HG02642 (cell line): ENCODE results near the gene ZNF438.

Experiments
- ATAC-seq: cut with Tn5 transposase; IDR thresholded peaks from one replicate; pipeline ENCODE4 v1.9.1; 2021; ENCODE audit warnings: mild to moderate bottlenecking; ENCODE audit not compliant: unreplicated experiment, poor library complexity

The ZNF438 gene

DNA sequence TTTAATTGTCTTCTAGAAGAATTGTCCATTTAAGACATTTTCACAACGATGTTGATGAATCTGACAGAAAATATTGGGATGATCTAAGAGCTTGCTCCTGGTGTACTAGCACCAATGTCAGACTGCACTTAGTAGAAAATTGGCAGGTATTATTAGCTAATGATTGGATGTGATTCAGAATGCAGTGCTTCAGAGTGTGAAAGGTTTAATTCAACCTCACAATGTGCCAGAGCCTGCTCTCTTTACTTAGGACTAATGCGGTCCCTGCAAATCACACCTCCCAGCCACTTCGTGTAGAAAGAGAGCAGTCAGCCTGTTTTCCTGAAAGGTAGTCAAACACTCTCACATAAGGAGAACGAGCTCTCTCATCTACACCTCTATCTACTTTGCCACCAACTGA lies 197.5 kb downstream of the ZNF438 start:
- ATAC-seq = no peak

DNA sequence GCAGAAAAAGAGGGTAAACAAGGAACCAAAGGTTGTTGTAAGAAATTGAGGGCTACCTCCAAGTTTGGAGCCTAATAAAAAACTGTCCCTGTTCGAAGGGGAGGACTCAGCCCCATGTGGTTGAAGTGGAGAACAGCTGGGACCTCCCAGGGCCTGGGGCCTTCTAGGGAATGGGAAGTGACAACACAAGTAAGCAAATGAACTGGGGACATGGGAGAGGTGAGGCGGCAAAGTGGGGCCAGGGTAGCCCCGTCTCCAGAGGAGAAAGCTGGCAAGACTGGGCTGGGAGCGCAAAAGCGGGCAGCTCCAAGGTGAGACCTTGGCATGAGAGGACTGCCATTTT lies 198.1 kb downstream of the ZNF438 start:
- no peak for ATAC-seq

DNA sequence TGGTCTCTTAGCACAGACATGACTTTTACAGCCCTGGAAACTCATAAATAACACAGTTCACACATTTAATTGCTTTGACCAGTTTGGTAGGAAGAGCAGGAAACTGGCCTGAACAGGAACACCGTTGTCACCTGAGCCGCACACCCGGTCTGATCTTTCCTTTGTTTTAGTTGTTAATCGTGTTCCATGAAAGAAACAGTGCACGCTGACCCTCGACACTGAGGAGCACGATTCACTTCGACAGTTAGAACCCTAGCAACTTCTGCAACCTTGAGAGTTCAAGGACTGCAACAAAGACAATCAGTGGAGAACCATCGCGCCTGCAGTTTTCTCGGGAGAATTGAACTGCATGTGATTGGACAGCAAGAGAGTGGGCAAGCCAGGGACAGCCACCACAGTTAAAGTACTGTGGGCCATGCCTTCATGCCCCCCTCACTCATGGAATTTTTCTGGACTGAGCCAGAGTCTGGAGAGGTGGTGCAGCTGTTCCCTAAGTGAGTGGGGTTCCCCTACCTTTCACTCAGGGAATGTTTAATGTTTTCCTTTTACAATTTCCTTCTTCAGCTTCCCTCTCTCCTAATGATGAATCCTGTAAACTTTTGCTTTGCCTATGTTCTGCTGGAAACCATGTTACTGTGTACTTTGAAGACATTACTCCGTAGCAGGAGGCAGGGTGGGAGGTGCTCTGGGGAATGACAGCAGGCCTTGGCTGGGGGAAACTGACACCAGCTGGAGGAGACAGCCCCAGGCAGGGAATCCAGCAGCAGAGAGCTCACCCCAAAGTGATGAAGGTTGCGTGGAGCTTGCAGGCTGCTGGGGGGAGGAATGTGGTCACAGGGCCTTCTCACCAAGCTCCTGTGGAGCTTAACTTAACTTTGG lies 198.7 kb downstream of the ZNF438 start:
- ATAC-seq = no peak

DNA sequence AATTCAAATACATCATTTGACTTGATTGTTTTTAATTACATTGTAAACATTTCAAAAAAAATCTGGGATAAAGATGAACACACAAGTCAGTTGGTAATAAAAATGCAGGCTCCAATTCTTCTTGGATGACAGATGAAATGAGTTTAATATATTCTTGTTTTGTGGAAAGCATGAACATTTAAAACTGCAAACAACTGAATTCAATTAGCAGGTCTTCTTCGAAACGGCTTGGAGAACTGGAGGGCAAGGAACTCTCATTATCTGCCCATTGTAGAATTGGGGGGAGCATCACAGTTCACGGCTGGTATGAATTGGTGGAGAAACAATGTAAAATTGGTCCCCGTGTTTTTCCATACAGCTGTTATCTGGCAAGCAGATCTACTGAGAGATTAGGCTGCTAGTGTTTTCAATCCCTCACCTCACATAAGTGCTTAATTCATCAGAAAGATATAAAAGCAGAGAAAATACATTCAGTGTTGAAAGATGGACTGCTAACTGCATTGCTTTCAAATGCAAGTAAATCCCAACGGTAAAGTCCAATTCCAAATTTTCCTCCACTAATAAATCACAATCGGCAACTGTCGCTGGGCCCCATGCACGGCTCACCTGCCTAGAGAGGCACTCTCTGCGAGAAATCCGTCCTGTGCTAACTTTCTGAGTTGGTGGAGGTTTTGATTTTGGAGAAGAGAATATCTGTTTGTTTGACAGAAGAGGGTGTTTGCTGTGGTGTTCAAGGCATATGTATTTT lies 199.5 kb downstream of the ZNF438 start:
- no peak for ATAC-seq

DNA sequence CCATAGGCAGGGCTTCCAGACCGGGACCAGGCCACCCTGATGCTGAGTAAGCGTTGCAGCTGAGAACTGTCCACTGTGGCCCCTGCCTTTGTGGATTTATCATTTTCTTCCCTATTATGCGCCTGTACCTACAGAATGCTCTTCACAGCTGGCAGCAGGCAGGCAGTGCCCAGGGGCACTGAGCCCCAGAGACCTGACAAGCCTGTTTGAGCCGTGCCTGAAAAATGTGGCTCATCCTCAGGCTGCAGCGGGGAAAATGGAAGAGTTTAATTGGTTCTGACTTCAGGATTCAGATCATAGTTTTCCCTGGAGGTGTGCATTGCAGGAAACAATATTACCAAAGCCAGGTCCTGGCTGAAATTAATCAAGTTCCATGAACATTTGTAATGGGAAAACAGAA lies 200.2 kb downstream of the ZNF438 start:
- no peak for ATAC-seq

DNA sequence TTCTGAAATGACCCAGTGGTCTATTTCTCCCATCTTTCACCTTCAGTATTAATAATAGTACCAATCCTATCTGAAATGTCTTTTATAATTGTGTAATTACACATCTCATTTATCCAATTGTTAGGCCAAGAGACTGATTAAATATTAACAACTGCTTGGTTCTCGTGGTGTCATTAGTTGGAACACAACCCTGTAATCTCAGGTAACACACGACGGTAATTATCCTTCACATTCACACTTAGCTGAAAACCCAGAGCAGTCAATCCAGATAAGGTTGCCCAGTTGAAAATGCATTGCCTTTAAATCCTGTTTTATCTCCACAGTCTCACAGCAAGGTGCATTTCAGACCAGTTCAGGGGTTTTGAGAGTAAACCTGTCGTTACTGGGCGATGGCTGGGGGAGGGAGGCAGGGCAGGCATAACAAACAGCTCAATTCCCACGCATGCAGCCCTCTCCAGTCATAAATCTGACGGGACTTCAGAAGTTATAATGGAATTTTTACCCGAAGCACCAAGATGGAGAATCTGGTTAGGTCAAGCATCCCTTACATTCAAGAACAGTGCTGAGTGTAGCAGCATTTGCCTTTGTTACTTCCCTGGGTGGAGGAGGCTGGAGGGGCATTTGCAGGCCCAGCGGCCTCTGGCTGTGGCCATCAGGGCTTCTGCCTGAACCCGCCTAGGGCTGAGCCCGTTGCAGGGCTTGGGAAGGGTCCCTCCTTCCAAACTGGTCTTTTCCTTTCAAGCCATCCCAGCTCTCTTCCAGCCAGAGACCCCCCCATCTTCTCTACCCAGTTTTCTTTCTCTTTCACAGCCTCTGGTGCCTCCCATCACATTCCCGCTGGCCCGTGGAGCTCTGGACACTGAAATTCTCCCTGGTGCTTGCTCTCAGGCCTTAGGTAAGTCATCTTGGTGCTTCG lies 201.1 kb downstream of the ZNF438 start:
- no peak for ATAC-seq

DNA sequence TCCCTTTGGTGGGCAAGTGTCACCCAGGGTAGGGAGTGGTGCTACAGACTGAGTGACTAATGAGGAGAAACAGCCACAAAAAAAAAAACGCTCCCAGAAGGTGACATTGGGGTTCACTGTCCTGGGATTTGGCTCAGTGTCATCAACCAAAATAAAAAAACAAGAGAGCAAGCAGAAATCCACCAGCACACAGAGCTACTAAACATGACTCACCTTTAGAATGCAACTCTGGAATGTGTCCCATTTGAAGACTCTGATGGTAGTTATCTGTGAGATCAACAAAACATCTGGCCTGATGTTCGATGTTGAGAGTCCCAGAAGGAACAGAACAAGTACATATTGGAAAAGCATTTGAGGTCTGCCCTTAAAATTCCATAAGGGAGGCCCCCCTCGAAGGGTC lies 201.8 kb downstream of the ZNF438 start:
- no peak for ATAC-seq

DNA sequence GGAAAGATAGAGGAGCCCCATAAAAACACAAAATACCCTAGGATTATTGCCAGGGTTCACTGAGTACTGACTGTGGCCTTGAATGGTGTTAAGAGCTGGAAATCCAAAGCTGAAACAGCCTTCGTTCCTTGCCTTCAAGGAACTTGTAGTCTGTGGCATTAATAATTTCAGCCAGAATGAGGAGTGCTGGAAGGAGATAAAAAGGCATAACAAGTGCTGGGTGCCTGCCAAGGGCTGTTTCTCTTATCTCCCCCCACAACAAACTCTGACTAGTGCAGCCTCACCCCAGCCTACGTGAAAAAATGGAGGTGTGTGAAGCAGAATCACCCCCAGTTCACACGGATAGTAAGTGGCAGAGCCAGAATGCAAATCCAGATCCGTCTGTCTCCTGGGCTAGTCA lies 203.0 kb downstream of the ZNF438 start:
- ATAC-seq = no peak

DNA sequence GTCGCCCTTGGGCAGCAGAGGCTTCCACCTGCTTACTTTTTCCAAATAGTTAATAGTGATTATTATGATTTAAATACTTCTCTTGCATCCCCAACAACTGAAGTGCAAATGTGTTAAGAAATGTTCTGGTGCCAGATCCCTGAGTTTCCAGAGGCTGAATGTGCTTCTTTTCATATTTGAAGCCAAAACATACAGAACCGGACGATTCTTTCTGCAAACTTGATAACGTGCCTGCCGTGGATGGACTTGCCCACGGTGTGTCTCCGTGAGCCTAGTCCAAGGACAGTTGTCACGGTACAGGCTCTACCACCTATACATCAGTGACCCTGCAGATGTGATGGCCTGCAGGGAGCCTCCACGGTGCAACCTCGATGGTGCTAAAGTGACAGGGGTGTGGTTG lies 203.5 kb downstream of the ZNF438 start:
- no peak for ATAC-seq

DNA sequence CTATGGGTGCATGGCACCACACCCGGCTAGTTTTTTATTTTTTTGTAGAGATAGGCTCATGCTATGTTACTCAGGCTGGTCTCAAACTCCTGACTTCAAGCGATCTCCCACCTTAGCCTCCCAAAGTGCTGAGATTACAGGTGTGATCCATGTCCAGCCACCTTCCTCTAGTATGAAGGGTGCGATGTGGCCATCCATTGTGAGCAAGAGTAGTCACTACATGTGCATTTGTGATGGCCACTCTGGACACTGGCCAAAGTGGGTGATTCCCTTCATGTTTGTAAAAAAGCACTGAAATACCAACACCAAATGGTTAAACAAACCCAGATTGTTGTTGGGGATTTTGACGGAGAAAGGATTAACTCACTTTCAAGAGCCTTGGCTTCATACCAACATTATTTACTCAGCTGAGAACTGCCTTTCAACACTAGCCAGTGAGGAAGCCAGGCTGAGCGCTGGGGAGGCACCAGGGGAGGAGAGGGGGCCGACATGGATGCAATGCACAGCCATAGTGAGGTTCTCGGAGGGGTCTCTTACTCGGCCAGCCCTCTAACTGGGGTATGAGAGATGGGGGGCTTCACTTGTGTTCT lies 204.0 kb downstream of the ZNF438 start:
- no peak for ATAC-seq

DNA sequence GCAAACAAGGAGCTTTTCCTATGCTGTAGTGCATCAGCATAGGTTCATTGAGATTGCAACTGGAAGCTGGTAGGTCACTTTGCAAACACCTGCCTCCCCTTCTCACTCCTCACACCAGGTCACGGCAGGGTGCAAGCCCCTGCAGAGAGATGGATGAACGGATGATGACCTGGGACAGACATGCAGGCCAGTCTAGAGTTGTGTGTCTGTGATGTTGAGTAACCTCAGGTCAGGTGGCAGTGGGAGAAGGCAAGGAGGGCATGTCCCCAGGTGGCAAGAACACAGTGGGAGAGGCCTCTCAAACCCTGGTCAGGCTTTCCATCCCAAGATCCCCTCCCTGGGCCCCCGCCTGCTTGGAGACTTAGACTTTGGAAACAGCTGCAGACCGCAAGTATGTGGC lies 205.0 kb downstream of the ZNF438 start:
- ATAC-seq = no peak

DNA sequence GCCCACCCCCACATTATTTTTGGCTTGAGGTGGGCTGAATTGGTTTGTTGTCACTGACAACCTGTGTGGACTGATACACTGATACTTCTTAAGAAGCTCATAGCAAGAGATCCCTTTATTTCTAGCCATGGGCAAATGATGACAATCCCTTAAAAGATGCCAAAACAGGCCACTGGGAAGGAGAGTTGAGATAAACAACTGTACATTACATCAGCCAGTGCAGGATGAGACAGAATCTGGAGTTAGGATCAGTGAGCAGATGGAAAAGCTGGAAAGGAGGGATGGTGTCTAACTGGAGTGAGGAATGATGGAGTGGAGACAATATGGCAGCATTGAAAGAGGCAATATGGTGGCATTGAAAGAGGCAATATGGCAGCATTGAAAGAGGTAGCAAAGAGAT lies 206.2 kb downstream of the ZNF438 start:
- no peak for ATAC-seq

DNA sequence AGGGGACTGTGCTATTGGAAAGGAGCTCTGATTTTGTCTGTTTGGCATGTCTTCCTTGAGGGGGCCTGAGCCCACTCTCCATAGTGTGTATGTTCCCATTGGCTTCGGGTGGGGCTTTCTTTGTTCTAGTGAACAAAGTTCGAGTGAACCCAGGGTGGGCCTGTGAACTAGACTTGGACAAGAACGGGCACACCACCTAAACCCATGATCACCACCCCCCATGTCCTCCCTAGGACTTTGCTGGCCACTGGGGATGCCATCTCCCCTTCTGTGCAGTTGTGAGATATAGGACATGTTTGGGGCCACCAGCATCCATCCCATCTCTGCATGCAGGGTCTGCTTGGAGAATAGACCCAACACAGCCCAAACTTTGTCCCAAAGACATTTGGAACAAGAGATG lies 206.6 kb downstream of the ZNF438 start:
- no peak for ATAC-seq

DNA sequence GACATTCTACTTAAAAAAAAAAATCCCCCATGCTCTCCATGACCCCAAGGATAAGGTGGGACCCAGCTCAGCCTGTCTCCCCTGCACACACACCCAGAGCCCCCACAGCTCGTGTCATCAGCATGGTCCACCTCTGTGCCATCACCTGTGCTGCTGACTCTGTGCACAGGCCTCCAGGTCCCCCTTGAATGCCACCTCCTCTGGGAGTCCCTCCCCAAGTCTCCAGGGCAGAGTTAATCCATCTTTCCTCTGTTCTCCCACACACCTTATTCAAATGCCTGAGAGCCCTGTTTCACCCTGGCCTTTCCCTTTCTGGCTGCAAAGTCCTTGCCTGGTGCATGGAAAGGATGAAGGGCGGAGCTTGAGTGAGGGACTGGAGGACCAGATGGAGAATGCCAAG lies 208.0 kb downstream of the ZNF438 start:
- no peak for ATAC-seq

DNA sequence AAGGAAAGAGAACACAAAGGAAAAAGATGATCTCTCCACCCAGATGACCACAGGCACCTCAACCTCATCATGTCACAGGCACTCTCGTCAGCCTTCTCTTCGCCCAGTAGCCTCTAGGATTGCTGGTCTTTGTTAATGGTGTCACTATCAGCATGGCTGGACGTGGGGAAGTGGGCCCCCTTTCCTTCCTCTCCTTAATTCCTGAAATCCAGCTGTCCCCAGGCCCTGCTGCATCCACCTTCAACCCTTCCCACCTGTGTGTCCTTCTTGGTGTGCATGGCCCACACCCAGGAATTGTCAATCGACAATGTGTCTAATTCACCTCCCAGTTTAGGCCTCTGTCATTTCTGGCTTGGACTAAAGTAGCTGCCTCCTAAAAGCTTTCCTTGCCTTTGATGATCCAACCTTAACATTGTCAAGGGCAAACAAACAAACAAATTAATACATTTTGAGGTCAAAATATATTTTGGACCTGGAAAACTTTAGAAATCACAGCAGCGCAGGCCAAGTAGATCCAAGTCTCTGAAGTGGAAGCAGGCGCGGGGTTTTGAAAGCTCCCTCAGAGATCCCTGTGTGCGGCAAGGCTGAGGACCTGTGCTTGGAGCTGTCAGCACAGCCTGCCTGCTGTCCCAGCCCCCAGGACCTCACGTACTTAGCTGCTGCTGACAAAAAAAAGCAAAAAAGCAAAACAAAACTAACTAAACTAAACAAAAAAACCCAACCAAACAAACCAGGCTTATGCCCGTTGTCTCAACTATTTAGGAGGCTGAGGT lies 208.8 kb downstream of the ZNF438 start:
- ATAC-seq = no peak

DNA sequence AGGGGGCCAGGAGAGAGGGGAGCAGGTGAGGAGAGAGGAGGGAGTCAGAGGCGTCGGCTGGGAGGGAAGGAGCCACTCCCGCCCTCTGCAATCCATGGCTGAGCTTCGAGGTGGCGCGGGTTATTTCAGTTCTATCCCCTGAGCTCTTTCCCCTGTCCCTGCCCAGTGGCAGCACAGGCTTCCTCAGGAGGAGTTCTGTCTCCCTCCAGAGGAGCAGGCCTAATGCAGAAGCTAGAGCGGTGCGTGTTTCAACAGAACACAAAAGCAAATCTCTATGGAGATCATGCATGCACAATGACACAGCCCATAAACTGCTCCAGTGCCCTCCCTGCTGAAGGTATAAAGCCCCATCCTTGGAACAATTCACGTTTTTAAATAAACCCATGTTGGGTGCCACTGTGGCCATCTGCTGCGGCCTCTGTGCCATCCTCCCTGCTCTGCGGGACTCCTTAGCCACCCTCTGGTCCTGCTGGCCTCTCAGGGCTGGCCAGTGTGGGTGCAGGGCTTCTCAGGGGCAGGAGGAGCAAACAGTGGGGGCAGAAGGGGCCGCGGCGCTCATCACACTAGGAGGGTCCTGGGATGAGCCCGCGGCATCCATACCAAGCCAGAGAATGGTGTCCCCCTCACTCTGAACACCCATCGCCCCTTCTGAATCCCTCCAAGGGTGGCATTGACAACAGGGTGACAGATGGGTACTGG lies 209.5 kb downstream of the ZNF438 start:
- ATAC-seq = no peak

DNA sequence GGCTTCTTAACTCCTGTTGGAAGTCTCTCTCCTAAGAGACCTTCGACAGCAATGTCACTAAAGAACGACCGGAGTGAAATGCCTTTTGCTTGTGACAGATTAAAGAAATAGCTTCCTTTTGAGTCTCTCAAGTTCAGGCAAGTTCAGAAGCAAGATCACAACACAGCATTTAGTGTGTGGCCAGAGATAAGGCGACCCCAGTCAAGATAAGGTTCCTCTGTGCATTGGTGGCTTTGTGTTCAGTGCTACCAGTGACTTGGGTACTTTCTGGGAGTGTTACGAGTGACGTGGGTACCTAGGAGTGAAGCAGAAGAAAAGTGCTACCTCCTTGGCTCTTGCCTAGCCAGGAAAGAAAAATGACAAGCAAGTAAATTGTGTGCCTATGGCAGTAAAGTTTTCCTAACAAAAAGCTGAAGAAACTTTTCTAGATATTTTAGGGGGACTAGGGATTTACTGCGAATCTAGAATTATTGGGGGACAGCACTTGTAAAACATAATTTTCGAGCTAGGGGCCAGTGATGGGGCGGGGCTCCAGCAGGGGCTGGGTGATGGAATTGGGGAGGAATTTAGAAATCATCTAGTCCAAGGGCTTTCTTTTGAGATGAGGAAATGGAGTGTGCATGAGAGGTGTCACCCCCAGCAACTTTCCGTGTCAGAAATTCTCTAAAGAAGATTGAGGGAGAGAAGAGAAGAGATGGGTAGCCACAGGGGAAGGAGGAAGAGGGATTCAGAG lies 210.2 kb downstream of the ZNF438 start:
- ATAC-seq = no peak

DNA sequence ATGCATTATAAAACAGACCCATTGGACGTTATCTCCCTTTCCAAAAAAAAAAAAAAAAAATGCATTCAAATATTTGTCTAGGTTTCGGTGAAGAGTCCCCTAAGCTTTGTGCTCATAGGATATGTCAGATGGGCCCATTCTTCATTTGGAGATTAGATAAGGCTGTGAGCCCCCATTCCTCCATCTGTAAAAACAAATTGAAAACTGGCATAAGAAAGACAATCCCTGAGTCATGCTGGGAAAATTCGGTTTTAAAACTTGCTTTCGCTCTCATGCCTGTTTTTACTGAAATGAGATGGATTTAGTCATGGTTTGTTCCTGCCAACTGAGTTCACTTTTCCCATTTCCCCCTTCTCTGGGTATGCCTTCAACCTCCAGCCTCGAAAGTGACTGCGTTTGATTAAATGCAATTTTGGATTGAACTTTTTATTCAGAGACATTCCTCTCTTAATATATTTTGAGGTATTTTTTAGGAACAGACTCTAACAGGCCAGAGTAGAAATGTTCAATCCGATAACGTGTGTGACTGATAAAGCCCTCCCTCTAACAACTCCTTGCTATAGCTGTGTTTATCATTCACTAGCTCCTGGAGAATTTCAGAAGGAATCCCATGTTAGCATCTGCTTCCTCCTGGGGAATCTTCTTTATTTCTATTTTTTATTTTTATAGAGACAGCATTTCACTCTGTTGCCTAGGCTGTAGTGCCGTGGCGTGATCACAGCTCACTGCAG lies 211.2 kb downstream of the ZNF438 start:
- ATAC-seq = no peak
